Right kidney (tissue), 1 donor: Measurements from ENCODE around the gene ACP2.
"Not testable (repeated sequence)": the region's sequence is repeated elsewhere in the genome, so short reads cannot be mapped to it uniquely, and the experiment has no call there.

ENCODE experiments used
- DNase-seq: peaks from one replicate; pipeline ENCODE4 v3.0.0-alpha.2; 2016

The ACP2 gene

DNA sequence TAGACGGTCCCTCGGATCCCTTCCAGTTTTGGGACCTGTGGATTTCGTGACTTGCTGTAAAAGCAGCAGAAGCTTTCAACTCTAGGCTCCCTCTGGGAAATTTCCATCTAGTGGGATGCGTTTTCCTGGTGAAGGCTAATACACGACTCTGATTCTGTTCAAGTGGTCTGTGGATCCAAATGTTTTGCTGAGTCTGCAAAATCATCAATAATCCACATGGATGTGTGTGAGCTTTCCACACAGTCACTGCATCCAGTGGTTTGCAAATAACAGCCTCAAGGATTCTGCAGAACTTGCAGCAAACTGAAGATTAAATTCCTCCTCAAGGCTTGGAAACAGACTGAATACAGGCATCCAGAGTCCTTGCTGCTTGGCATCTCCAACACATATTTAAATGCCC, 46.0 kb downstream of the ACP2 start:
- DNase-seq, result no peak

DNA sequence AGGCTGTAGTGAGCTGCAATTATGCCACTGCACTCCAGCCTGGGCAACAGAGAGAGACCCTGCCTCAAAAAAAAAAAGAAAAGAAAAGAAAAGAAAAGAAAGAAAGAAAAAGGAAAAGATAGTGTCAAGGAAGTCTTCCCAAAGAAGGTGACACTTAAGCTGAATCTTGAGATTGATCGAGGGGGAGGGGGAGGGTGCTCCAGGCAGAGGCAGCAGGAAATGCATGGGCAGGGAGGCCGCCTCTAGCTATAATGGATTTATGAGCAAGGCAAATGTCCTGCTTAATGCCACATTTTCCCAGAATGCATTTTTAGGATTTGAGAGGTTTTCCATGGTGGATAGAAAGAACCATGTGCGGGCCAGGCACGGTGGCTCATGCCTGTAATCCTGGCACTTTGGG, 47.6 kb downstream of the ACP2 start:
- DNase-seq, result no peak

DNA sequence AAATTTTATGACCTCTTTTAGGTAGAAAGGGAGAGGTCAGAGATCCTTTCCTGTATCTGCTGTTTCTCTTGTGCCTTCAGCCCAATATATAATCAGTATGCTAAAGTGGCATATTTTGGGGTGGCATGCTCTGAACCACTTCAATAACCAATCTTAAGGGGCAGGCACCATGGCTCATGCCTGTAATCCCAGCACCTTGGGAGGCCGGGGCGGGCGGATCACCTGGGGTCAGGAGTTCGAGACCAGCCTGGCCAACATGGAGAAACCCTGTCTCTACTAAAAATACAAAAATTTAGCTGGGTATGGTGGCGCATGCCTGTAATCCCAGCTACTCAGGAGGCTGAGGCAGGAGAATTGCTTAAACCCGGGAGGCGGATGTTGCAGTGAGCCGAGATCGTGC, 50.5 kb downstream of the ACP2 start:
- DNase-seq, result not testable (repeated sequence)

DNA sequence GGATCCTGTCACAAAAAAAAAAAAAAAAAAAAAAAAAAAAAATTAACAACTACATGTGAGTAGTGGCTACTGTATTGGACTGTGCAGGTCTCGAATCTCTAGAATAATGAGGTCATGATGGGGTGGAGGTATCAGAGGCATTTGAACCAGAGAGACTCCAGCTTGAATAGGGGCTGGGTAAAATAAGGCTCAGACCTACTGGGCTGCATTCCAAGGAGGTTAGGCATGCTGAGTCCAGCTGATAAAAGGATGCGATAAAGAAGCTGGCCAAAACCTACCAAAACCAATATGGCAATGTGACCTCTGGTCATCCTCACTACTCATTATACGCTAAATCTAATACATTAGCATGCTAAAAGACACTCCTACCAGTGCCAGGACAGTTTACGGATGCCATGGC, 56.5 kb downstream of the ACP2 start:
- no peak for DNase-seq

DNA sequence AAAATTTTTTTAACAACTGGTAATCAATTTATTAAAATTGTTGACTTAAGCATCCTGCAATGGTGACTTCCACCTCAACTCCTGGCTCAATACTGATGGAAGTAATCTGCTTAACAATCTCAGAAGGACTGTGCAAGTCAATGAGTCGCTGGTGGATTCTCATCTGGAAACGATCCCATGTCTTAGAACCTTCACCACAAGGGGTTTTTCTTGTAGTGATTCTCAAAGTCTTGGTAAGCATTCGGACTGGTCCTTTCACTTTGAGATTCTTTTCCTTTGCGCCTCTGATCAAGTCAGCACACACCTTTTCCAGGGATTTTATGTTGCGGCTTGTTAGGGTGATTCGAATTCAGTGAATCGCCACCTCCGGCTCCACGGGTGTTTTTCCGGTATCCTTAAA, 57.5 kb downstream of the ACP2 start:
- DNase-seq, result not testable (repeated sequence)
